LNCAP (cell line): ENCODE data around the gene LOXL3.

Experiments
- TF ChIP-seq, protein P1 (sequence below): fragments of 450-650 bp; IDR thresholded peaks from 2 replicates; pipeline ENCODE4 v1.5.1; 2017; ENCODE audit warnings: mild to moderate bottlenecking

The LOXL3 gene

DNA sequence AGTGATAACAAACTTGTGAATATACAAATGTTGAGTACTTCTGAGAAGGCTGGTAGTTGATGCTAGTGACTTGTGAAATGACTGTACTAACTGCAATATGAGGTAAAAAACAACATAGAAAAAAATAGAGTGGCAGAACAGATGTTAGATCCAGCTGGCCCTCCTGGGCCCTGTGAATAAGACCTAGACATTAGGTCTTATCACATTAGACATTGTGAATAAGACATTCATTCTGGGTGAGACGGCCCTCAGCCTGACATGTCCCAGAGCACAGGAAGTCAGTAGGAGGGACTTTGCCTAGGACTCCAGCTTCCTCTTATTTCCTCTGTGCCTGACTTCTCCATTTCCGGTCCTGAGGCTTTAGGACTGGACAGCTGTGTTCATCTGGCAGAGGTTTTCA is 23.7 kb upstream of the LOXL3 start:
- TF ChIP-seq, protein P1, sequence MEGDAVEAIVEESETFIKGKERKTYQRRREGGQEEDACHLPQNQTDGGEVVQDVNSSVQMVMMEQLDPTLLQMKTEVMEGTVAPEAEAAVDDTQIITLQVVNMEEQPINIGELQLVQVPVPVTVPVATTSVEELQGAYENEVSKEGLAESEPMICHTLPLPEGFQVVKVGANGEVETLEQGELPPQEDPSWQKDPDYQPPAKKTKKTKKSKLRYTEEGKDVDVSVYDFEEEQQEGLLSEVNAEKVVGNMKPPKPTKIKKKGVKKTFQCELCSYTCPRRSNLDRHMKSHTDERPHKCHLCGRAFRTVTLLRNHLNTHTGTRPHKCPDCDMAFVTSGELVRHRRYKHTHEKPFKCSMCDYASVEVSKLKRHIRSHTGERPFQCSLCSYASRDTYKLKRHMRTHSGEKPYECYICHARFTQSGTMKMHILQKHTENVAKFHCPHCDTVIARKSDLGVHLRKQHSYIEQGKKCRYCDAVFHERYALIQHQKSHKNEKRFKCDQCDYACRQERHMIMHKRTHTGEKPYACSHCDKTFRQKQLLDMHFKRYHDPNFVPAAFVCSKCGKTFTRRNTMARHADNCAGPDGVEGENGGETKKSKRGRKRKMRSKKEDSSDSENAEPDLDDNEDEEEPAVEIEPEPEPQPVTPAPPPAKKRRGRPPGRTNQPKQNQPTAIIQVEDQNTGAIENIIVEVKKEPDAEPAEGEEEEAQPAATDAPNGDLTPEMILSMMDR, result no peak

DNA sequence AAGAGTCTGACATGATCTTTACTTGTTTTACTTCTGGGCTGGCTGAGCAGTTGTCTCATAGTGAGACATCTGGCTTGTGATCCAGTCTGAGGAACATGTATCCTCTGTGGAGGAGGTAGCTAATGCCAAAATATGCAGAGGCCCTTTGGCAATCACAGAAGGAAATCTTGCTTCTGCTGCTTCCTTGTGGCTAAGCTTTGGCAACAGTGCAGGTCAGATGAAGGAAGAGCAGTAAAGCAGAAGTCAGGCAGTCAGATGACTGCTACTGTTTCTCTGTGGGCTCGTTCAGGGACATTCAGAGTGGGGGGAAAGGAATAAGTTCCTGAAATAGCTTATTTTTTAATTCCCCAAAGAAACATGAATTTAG is 23.1 kb upstream of the LOXL3 start:
- TF ChIP-seq, protein P1, result no peak

DNA sequence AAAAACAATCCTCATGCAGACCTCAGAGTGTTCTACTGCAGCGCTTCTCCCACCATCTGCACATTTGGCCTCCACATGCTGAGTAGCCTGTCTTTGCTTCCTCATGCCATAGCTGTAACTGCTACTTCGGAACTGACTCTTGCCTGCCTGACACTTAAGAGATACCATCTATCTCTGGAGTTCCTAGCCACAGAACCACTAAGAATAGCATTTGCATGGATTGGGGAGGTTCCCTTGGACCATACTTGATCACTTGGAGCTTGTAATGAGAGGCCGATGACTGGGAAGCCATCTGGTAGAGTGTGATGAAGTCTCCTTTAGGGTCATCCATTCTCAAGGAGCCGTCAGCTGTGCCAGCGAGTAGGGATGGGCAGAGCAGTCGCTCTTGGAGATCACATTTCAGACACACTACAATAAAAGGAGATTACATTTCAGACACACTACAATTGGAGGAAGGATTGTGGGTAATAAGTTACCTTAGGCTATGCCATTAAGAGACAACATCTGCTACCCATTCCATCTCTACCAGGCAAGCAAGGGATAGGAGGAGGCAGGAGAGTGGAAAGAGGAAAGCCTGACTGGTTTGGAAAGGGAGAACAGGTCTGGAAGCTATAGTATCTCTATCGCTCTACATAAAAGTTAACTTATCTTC is 22.6 kb upstream of the LOXL3 start:
- TF ChIP-seq, protein P1, result no peak

DNA sequence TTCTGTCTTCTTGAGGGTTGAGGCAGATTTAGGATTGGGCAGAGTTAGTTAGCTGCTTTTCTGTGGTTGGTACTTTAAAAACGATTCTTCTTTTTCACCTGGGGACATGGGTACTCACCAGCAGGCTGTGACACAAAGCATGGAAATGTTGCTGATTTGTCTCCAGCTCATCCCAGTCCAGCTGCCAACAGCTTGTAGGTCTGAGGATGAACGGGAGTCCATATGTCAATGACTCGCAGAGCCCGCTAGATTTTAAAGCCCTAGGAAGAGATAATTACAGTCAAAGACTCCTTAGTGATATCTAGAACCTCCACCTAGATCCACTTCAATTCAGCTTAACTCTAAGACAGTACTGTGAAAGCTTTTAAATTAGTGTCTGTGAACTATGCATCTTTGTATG is 21.6 kb upstream of the LOXL3 start:
- TF ChIP-seq, protein P1, result no peak

DNA sequence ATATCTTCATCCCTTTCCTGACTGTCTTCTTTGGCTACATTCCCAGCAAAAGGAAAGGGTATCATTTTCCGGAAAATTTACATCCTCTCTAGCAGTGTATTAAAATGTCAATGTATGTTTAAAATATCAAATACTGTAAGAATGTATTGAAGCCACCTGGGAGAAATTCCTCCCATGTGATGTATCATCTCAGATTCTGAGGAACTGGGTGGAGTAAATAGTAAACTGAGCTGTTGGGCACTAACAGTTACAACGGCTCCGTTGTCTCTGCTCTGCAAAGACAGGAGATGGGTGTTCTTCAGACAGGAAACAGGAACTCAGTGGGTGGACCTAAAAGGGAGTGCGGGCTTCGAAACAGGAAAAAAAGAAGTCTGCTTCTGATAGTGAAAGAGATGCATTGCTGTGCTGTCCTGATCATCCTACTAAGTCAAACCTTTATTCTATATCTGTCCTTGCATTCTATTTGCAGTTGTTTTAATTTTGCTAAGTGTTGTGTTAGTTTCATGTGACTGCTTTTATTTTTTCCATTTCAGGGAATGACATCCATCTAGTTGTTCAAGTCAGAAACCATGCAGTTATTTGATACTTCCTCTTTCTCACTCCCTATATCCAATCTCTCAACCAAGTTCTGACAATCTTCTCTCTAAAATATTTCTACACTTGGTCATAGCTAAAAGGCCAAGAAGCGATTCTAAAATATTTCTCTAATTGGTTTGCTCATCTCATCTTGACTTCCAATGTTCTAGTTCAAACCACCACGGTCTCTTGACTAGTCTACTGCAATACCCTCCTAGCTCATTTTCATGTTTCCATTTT is 20.2 kb upstream of the LOXL3 start:
- TF ChIP-seq, protein P1, result no peak

DNA sequence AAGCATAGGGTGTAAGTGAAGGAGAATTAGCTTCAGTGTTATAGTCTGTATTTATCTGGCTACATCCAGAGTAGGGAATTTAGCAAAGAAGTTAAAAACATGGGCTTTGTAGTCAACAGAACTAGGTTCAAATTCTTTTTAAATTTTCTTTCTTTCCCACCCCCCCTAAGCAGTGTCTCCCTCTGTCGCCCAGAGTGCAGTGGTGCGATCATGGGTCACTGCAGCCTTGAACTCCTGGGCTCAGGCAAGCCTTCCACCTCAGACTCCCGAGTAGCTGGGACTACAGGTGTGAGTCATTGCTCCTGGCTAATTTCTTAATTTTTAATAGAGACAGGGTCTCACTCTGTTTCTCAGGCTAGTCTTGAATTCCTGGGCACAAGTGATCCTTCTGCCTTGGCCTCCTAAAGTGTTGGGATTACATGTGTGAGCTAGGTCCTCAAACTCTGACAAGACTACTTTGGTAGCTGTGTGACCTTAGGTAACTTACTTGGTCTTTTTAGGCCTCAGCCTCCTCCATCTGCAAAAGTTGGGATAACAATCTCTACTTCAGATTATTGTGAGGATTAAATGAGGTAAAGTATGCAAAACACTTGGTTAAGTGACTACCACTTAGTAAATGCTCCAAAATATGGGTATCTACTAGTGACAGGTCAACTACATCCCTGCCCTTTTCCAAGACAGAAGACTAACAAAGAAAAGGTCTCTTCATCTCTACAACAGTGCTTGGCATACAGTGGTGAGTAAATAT is 18.6 kb upstream of the LOXL3 start:
- TF ChIP-seq, protein P1, result no peak

DNA sequence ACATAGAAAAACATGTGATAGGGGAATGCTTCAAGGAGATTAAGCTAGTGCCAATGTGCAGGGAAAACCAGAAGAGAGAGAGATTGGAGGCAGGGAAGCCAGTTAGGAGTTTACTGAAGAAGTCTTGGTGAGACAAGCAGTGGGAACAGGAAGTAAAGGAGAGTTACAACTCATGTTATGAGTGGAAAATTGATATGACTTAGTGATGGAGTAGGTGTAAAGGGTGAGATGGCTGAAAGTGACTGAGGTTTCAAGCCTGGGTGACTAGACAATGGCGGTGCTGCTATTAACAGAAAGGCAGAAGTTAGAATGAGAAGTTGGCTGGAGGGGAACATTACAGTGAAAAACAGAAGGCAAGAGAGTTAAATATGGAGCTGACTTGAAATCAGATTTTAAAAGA is 17.3 kb upstream of the LOXL3 start:
- TF ChIP-seq, protein P1, result no peak
